RPMI7951 (cell line): ENCODE data around the gene PCSK5. TPM values are rescaled to one million over a fixed set of nuclear protein-coding genes. Genes with fewer than 3 reads are reported as not detected.

ENCODE experiments used
- DNase-seq: peaks from one replicate; pipeline ENCODE4 v3.0.0-alpha.2; 2012; ENCODE audit warnings: low read depth
- total RNA-seq: library from RNA; depleted of rRNA; stranded (reverse); fragments of >200 nt; shearing (Covaris generic); gene quantifications from 2 replicates; pipeline ENCODE4 v1.2.3, GENCODE V29; 2014

PCSK5 gene
- total RNA-seq, 1 experiment from 2014 or later: 0.36 TPM

GRCh38 chr9:76137931-76138330 is 247.5 kb downstream of the PCSK5 start:
- DNase-seq: no peak

- no peak for DNase-seq
These were observed 247.9 kb downstream of the PCSK5 start for GRCh38 chr9:76138360-76138759.

- no peak for DNase-seq
These were observed 253.4 kb downstream of the PCSK5 start for GRCh38 chr9:76143834-76144233.

- no peak for DNase-seq
These were observed 259.5 kb downstream of the PCSK5 start for GRCh38 chr9:76150013-76150412.

DNA sequence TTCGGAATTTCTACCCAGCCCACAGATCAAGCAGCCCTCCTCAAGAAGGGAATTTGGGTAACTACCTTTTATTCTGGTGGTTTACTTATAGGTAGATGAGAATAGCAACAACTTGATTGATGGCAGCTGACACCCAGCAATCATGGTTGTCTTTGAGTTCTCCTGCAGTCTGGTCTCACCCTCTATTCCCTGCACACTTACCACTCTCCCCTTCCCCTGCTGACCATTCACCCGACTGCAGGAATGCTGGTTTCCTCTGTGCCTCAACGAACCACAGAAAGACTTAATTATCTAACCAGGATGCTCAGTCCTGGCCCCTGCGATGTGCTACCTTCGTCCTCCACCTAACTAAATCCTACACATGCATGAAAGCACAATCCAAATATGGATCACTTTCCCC is 260.8 kb downstream of the PCSK5 start:
- DNase-seq: no peak

GRCh38 chr9:76153339-76153738 is 262.9 kb downstream of the PCSK5 start:
- DNase-seq: no peak

GRCh38 chr9:76153902-76154629 is 263.6 kb downstream of the PCSK5 start:
- DNase-seq: no peak

GRCh38 chr9:76155361-76155760 is 264.9 kb downstream of the PCSK5 start:
- no peak for DNase-seq

GRCh38 chr9:76158713-76159112 is 268.2 kb downstream of the PCSK5 start:
- DNase-seq: no peak

GRCh38 chr9:76159293-76159926 is 268.9 kb downstream of the PCSK5 start:
- no peak for DNase-seq

- DNase-seq: no peak
These were observed 270.6 kb downstream of the PCSK5 start for GRCh38 chr9:76161106-76161505.

GRCh38 chr9:76161541-76161940 is 271.1 kb downstream of the PCSK5 start:
- DNase-seq: no peak

GRCh38 chr9:76162086-76162730 is 271.7 kb downstream of the PCSK5 start:
- DNase-seq: no peak

DNA sequence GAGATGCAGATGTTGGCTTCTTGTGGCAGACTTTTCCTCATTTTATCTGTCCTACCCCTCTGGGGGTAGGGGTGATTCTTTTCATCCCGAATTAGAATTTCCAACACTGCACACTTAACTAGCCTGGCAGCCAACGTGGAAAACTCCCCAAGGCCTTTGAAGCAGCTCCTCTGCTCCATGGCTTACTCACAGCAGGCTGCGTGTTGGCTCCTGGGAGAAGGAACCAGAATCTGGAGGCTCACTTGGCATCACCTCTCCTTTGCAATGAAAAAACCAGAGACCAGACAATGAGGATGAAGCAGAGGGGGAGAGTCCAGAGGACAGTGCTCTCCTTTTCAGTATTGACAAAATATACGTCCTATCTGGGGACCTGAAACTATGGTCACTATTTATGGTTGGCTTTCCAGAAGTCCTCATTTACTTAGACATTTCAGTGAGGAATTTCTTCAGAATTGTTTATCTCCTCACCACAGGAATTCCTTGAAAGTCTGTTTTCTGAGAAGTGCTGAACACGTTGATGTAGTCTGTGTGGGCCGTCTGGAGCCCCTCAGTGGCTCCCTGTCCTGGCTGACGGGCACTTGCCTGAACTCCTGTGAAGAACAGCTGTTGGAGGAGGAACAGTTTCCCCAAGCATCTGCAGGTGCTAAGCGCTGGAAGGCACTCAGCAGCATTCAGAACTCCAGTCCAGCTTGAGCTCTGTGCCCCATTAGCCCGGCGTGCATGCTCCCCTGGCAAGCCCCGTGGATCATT is 272.5 kb downstream of the PCSK5 start:
- DNase-seq: no peak

DNA sequence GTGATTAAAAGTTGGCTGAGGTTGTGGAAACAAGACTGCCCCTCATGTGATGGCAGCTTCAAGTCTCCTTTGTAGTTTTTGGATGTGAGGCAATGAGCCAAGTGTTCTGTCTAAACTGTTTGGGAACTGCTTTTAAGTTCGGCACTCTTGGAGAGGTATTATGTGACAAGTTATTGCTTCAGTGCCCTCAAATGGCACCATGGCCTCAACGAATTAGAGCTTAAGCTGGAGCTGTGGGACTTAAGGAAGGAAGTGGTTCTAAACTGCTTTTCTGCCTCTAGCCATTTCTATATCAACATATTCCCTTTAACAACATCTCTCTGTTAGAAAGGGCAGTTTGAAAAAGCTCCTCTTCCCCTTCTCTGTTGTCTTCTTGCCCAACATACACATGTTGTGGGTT is 276.1 kb downstream of the PCSK5 start:
- peak; percentile 11 for DNase-seq

GRCh38 chr9:76176171-76176570 is 285.7 kb downstream of the PCSK5 start:
- DNase-seq: no peak

DNA sequence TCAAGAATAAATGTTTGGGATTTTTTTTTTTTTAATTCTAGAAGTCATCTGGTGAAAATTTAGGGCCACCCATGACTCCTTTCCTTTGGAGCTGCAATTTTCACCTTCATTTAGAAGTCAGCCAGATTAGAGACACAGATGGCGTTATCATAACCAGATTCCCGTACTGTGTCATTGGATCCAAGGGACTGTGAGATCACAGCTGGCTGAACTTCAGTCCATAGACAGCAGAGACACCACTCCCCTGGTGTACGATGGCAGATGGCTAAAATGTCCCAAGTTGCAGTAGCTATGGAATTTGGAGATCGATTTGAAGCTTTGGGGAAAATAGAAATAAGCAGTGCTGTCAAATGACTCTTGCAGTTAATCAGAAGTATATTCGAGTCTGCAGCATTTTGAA is 287.5 kb downstream of the PCSK5 start:
- DNase-seq: no peak

DNA sequence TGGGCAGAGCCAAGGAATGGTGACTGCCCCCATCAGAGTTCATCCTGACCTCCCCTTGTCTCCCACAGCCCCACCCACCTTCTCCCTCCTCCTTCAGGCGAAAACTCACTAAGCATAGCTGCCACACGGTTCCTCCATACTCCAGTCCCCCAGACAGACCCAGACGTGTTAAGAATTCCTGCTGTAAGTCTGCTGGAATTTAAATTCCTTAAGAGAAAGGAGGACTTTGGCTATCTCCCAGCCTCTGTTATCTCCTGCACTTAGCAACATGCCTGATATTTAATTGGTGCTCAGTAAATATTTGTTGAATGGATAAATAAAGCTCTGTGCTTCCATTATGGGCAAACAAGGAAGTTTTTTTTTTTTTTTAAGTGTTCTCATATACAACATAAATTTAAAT is 290.1 kb downstream of the PCSK5 start:
- DNase-seq: no peak

DNA sequence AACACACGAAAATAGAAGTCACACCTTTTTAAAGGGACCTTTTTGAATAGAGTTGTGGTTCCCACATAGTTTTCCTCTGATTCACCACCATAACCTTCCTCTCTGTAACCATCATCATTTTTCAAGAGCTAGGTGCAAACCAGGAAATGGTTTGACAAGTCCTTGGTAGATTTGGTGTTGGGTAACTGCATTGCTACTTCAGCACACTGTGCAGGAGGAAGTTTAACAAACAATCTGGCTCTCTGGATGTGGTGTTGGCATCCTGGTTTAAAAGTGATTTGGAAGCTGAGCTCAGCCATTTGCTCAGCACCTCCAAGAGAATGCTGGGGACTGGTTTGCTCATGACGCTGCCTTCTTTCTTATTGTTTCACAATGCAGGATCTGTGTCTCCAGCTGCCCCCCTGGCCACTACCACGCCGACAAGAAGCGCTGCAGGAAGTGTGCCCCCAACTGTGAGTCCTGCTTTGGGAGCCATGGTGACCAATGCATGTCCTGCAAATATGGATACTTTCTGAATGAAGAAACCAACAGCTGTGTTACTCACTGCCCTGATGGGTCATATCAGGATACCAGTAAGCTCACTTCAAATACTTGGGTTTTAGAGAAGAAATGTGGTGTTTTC is 290.7 kb downstream of the PCSK5 start:
- DNase-seq: peak; percentile 9

DNA sequence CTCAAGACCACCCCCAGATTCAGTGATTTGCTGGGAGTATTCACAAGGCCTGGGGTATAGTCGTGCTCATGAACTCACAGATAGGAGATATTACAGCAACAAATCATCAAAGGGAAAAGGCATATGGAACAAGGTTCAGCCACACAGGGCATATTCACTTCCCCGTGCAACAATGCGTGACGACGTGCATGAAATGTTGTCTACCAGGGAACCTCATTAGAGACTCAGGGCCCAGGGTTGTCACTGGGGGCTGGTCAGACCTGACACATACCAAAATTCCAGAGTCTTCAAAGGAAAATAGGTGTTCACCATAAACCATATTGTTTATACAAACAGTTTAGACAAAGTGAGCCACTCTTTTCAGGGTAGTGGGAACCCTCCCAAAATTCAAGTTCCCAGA is 291.3 kb downstream of the PCSK5 start:
- DNase-seq: no peak

DNA sequence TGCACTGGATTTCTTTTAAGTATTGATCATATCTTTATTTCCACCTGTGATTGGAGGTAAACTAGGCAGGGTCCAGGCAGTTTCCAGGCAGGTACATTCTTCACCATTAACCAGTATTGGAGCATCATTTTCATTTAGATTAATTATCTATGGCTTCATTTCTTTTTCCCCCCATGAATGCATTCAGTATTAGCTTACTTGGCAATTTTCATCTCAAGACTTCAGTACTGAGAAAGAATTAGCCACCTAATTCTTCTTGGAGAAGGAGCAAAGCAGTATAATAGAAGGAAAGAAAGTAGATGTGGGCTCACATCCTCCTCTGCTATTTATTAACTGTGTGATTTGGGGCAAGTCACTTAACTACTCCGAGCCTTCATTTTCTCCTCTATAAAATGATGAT is 295.0 kb downstream of the PCSK5 start:
- DNase-seq: no peak

GRCh38 chr9:76188286-76188685 is 297.8 kb downstream of the PCSK5 start:
- no peak for DNase-seq
